Bone marrow (tissue), 2 donors: ENCODE measurements around the gene ELFN1.

ENCODE experiments used
- DNase-seq, 2 donors: peaks; one replicate each; lab custom pipeline; 2025; lab: John Stamatoyannopoulos, UW

The ELFN1 gene

DNA sequence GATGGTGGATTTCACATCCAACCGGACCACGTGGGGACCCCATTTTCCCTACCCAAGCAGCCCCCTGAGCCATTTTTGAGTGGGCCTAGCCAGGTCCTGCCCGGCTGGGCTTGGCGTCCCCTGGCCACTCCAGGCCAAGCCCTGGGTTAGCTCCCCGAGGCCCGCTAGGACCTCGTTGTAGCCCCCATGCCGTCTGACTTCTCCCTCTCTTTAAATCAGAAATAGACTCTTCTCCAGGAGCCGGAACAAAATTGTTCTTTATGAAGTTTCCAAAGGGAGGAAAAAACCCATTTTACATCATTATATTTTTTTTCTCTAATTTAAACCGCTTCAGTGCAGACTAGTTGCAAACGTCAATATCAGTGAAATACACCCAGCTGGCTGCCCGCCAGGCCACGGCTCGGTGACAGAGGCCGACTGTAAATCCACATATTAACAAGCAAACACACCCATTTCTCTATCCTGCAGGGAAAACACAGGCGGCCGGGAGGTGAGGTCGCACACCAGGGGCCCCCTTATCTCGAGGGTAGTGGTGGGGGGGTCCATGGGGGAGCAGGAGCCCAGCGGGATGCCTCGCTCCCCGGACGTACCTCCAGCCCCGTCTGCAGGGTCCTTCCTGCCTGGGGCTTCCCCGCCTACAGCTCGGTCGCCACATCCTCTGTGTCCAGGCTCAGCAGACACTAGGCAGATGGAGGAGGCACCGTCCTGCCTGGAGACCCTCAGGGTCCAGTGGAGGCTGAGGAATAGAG lies 72.7 kb downstream of the ELFN1 start:
- no peak for DNase-seq

- DNase-seq: no peak
Observed at GRCh38 chr7:1743481-1744230, 73.6 kb downstream of the ELFN1 start.

DNA sequence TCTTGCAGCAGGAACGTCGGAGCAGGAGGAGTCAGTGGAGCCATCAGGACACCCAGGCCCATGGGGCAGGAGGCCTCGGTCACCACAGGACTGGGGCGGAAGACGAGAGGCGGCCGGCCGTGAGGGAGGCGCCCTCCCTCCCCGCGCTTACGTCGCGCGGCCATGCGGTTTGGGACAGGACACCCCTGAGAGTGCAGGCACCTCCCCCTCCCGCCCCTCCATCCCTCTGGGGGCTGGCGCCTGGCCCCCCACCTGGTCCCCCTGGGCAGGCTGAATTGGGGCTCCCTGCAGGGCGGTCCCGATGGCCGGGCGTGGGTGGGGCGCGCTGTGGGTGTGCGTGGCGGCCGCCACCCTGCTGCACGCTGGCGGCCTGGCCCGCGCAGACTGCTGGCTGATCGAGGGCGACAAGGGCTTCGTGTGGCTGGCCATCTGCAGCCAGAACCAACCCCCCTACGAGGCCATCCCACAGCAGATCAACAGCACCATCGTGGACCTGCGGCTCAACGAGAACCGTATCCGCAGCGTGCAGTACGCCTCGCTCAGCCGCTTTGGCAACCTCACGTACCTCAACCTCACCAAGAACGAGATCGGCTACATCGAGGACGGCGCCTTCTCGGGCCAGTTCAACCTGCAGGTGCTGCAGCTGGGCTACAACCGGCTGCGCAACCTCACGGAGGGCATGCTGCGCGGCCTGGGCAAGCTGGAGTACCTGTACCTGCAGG lies 74.4 kb downstream of the ELFN1 start:
- no peak for DNase-seq

DNA sequence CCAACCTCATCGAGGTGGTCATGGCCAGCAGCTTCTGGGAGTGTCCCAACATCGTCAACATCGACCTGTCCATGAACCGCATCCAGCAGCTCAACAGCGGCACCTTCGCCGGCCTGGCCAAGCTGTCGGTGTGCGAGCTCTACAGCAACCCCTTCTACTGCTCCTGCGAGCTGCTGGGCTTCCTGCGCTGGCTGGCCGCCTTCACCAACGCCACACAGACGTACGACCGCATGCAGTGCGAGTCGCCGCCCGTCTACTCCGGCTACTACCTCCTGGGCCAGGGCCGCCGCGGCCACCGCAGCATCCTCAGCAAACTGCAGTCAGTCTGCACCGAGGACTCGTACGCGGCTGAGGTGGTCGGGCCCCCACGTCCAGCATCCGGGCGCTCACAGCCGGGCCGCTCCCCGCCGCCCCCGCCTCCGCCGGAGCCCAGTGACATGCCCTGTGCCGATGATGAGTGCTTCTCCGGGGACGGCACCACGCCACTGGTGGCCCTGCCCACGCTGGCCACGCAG lies 75.0 kb downstream of the ELFN1 start:
- DNase-seq: no peak

GRCh38 chr7:1745576-1746490 lies 75.8 kb downstream of the ELFN1 start:
- DNase-seq: no peak

DNA sequence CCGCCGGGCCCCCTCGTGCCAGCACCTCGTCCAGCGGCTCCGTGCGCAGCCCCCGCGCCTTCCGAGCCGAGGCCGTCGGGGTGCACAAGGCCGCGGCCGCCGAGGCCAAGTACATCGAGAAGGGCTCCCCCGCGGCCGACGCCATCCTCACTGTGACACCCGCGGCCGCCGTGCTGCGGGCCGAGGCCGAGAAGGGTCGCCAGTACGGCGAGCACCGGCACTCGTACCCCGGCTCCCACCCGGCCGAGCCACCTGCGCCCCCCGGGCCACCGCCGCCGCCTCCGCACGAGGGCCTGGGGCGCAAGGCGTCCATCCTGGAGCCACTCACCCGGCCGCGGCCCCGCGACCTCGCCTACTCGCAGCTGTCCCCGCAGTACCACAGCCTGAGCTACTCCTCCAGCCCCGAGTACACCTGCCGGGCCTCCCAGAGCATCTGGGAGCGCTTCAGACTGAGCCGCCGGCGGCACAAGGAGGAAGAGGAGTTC lies 76.5 kb downstream of the ELFN1 start:
- DNase-seq: no peak

GRCh38 chr7:1747004-1747801 lies 77.1 kb downstream of the ELFN1 start:
- no peak for DNase-seq

DNA sequence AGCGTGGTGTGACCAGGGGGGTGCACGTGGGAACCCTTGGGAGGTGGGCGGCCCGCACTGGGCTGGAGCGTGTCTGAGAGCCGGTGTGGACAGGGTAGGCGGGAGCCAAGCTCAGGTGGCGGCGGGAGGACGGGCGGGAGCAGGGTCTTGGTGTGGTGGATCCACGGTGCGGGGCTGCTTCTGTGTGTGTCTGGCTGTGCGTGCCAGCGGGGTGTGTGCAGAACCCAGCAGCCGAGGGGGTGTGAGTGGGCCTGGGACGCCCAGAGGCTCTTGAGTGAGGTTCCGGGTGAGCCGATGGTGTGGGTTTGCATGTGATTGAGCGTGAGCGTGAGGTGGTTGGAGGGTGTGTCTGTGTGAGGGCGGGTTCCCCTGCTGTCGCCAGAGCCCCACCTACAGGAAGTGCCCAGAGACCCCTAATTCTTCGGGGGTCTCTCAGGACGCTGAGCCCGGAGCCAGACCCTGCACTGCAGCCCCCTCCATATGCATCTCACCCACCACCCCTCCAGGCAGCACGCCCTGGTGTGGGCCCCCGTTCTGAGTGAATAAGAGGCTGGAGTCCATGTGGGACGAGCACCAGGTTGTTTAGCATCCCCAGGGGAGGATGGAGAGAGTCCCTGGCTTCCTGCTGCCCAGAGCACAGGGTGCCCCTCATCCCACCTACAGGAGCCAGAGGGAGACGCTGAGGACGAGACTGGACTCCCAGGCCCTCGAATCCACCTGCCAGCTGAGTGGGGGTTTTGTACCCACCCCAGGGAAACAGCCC lies 78.2 kb downstream of the ELFN1 start:
- no peak for DNase-seq

DNA sequence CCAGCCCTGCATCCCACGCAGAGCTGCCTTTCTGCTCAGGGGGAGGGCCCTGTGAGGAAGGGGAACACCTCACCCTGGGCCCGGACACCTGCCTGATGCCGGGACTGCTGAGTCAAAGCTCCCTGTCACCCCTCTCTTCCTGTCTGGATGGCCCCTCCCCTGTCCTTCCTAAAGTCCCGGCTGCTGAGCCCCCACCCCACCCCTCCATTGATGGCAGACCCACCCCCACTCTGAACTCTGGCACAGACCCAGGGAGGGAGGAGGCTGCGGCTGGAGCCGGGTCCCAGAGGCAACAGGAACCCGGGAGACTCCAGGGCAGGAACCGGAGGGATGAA lies 78.7 kb downstream of the ELFN1 start:
- DNase-seq: no peak

GRCh38 chr7:1749351-1749863 lies 79.3 kb downstream of the ELFN1 start:
- DNase-seq: no peak

DNA sequence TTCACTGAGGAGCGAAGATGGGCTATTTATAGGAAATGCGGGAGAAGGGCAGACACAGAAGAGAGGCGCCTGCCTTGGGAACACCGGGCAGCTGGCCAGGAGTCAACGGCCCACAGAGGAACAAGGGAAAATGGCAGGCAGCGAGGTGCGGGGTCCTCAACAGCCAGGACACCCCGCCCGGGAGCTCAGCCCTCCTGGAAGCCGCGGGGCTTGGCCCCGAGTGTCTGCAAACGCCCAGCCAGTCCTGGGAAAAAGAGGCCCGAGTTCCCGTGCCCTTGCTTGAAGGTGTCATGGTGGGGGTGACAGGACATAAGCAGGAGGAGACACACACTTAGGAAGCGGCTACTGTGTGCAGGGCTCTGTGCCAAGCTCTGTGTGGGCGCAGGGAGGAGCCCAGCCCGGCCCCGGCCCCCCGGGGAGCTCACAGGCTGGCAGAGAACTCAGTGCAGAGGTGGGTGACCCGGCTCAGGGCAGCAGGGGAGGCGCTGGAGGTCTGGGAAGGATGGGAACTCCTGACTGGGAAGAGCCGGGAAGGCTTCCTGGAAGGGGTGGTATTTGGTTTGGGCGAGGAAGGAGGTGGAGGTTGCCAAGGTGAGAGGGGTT lies 79.9 kb downstream of the ELFN1 start:
- DNase-seq: no peak

- no peak for DNase-seq
Observed at GRCh38 chr7:1750541-1751021, 80.5 kb downstream of the ELFN1 start.

DNA sequence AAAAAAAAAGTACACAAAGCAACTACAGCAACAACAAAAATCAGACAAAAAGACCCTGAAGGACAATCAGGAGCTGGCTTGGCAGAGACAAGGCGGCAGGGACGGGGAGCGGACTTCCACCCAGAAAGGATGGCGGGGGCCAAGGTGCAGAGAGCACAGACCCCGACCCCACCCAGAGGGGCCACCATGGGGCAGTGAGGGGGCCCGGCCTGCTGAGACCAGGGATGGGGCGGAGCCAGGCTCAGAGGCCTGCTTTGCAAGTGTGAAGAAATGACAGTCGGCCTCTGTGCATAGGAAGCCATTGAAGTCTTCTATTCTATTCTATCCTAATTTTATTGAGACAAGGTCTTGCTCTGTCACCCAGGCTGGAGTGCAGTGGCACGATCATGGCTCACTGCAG lies 82.0 kb downstream of the ELFN1 start:
- no peak for DNase-seq

DNA sequence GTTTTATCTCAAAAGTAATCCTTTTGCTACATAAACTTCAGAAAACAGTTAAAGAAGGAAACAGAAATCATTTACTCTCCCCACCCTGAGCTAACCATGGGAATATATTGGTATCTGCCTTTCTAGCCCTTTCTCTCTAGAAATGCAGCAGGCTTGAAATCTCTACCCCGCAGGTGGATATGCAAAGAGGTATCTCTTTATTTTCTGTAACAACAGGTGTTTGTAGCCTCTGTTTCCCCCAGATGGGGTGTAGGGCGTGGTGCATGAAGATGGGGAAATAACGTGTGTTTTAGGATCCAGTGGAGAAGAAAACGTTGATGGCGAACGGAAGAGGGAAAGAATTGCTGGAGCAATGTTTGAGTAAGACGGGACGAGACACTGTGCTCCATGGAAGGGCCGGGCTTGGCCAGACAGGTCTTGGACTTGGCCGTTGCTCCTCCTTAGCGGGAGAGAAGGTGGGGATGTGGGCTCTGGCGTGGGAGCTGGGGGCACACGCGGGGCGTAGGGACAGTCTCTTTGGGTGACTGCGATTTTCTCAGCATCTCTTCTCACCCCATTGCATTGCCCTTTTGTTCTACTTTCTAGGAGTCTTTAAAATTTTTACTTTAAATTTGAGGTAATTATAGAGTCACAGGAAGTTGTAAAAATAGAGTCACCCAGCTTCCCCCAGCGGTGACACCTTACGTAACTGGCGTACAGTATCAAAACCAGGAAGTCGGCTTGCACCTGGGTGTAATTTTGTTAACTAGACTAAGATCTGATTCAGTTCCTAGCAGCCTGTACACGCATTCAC lies 82.9 kb downstream of the ELFN1 start:
- DNase-seq: no peak

DNA sequence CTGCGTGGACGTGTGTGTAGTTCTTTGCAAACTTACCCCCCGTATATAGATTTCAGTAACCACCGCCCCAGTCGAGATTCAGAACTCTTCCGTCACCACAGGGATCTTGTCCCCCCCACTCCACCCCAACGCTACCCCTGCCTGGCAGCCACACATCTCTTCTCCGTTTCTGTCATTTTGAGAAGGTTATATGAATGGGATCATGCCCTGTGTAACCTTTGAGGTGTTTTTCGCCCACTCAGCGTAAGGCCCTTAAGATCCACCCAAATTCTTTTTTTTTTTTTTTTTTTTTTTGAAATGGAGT lies 83.4 kb downstream of the ELFN1 start:
- no peak for DNase-seq

DNA sequence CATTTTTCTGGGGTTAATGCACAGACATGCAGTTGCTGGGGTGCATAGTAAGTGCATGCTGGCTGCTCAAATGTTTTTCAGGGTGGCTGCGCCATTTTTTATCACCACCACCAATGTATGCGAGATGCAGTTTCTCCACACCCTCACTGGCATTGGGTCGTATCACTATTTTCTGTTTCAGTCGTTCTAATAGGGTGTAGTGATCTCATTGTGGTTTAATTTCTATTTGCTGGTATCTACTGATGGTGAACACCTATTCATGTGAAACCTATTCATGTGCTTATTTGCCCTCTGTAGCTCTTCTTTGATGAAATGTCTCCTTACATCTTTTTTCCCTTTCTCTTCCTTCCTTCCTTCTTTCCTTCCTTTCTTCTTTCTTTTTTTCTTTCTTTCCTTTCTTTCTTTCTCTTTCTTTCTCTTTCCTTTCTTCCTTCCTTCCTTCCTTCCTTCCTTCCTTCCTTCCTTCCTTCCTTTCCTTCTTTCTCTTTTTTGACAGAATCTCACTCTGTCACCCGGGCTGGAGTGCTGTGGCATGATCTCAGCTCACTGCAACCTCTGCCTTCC lies 84.3 kb downstream of the ELFN1 start:
- no peak for DNase-seq

- DNase-seq: no peak
Observed at GRCh38 chr7:1755783-1756625, 85.9 kb downstream of the ELFN1 start.
